Measurements from ENCODE around the gene RECQL5.

- TF ChIP-seq, protein P1, sequence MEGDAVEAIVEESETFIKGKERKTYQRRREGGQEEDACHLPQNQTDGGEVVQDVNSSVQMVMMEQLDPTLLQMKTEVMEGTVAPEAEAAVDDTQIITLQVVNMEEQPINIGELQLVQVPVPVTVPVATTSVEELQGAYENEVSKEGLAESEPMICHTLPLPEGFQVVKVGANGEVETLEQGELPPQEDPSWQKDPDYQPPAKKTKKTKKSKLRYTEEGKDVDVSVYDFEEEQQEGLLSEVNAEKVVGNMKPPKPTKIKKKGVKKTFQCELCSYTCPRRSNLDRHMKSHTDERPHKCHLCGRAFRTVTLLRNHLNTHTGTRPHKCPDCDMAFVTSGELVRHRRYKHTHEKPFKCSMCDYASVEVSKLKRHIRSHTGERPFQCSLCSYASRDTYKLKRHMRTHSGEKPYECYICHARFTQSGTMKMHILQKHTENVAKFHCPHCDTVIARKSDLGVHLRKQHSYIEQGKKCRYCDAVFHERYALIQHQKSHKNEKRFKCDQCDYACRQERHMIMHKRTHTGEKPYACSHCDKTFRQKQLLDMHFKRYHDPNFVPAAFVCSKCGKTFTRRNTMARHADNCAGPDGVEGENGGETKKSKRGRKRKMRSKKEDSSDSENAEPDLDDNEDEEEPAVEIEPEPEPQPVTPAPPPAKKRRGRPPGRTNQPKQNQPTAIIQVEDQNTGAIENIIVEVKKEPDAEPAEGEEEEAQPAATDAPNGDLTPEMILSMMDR (IDR thresholded peaks at IDR 0.05) = no peak
- no peak for TF ChIP-seq POLR2A (IDR thresholded peaks at IDR 0.05)
These were observed 59.9 kb downstream of the RECQL5 start for GRCh38 chr17:75607086-75607485.
